WERI-Rb-1 (cell line): ENCODE results near the gene VDR.

Source experiments
- DNase-seq: peaks from one replicate; pipeline ENCODE4 v3.0.0-alpha.2; 2020
- H3K27ac ChIP-seq: fragments of 250-450 bp; sonication (Bioruptor Pico); 2 replicates; pipeline ENCODE4 v1.5.1; 2020; ENCODE audit warnings: mild to moderate bottlenecking, moderate library complexity
- H3K27me3 ChIP-seq: fragments of 250-450 bp; sonication (Bioruptor Pico); 2 replicates; pipeline ENCODE4 v1.5.1; 2021; ENCODE audit warnings: mild to moderate bottlenecking, low read depth, moderate library complexity; ENCODE audit not compliant: insufficient read depth, severe bottlenecking
- H3K36me3 ChIP-seq: fragments of 250-450 bp; sonication (Bioruptor Pico); 2 replicates; pipeline ENCODE4 v1.5.1; 2020; ENCODE audit warnings: mild to moderate bottlenecking, moderate library complexity
- H3K4me3 ChIP-seq: 2 replicates; pipeline ENCODE4 v1.5.1; 2011; ENCODE audit warnings: low read depth, mild to moderate bottlenecking, control low read depth, low read length
- H3K9me3 ChIP-seq: fragments of 250-450 bp; sonication (Bioruptor Pico); 2 replicates; pipeline ENCODE4 v1.5.1; 2021; ENCODE audit warnings: mild to moderate bottlenecking, moderate library complexity; ENCODE audit not compliant: severe bottlenecking
- TF ChIP-seq, protein P1 (sequence below): IDR thresholded peaks from 2 replicates; pipeline ENCODE4 v1.5.1; 2011; ENCODE audit warnings: low read depth, mild to moderate bottlenecking, control low read depth, inconsistent platforms, low read length

The VDR gene

GRCh38 chr12:47881051-47881450, 23.7 kb downstream of the VDR start:
- DNase-seq = no peak
- Histone ChIP-seq H3K9me3 (no peaks in the 10 kb centered on the region), H3K36me3 (no peaks in the 10 kb centered on the region), H3K27ac (no peak overlapping the region), H3K27me3 (no peaks in the 10 kb centered on the region), H3K4me3 (no peak overlapping the region)
- TF ChIP-seq, protein P1, sequence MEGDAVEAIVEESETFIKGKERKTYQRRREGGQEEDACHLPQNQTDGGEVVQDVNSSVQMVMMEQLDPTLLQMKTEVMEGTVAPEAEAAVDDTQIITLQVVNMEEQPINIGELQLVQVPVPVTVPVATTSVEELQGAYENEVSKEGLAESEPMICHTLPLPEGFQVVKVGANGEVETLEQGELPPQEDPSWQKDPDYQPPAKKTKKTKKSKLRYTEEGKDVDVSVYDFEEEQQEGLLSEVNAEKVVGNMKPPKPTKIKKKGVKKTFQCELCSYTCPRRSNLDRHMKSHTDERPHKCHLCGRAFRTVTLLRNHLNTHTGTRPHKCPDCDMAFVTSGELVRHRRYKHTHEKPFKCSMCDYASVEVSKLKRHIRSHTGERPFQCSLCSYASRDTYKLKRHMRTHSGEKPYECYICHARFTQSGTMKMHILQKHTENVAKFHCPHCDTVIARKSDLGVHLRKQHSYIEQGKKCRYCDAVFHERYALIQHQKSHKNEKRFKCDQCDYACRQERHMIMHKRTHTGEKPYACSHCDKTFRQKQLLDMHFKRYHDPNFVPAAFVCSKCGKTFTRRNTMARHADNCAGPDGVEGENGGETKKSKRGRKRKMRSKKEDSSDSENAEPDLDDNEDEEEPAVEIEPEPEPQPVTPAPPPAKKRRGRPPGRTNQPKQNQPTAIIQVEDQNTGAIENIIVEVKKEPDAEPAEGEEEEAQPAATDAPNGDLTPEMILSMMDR = no peak

DNA sequence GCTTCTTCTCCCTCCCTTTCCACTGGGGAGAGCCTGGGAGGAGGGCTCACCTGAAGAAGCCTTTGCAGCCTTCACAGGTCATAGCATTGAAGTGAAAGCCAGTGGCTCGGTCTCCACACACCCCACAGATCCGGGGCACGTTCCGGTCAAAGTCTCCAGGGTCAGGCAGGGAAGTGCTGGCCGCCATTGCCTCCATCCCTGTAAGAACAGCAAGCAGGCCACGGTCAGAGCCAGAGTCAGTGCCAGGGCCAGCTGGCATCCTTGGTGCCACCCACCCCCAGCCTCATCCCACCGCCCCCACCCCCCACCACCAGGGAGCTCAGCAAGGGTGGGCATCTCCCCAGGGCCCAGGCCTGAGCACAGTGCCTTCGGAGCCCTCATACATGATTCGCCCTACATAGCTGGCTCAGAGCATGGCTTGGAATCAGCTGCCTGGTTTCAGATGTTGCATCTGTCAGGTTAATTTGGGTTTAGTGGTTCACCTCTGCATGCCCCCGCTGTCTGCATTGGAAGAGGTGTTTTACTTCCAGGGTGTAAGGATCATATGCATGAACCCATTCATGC, 25.8 kb downstream of the VDR start:
- no peaks in the 10 kb centered on the region for H3K36me3 ChIP-seq
- no peaks in the 10 kb centered on the region for H3K9me3 ChIP-seq
- no peaks in the 10 kb centered on the region for H3K27me3 ChIP-seq
- no peak for DNase-seq
- H3K4me3 ChIP-seq = no peak overlapping the region
- H3K27ac ChIP-seq = no peak overlapping the region; the same call in 1 of the 2 replicates
- TF ChIP-seq, protein P1 = no peak

GRCh38 chr12:47878293-47878917, 26.4 kb downstream of the VDR start:
- no peak for DNase-seq

GRCh38 chr12:47877081-47877480, 27.7 kb downstream of the VDR start:
- no peak for DNase-seq
- Histone ChIP-seq H3K36me3 (no peaks in the 10 kb centered on the region), H3K9me3 (no peaks in the 10 kb centered on the region), H3K27ac (no peak overlapping the region), H3K4me3 (no peak overlapping the region), H3K27me3 (no peaks in the 10 kb centered on the region)
- TF ChIP-seq, protein P1 = no peak

More at GRCh38 chr12:47878293-47878917, 26.4 kb downstream of the VDR start:
- no peaks in the 10 kb centered on the region for H3K27me3 ChIP-seq
- no peak overlapping the region for H3K4me3 ChIP-seq
- H3K27ac ChIP-seq = no peak overlapping the region
- no peaks in the 10 kb centered on the region for H3K36me3 ChIP-seq
- no peaks in the 10 kb centered on the region for H3K9me3 ChIP-seq
- TF ChIP-seq, protein P1 = no peak

DNA sequence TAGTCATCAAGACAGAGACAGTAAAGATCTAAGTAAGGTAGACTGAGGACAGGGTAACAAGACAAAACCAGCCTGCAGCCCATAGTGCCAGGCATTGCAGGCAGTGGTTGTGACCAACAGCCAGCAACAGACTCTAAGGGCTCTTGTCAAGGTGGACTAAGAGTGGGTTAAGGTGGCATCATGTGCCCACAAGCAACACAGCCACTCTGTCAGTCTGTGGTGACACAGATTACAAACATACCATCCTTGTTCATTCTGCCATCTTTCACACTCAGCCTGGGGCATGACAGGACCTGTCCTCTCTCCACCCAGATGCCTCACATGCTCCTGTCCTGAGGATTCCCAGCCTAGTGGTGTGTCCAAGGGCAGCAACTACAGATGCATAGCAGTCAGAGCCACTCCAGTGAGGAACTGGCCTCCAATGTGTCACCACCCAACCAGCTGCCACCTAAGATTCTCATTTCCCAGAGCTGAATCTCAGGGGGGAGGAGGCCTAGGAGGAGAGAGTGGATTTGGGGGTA, 28.3 kb downstream of the VDR start:
- H3K36me3 ChIP-seq = no peaks in the 10 kb centered on the region
- no peaks in the 10 kb centered on the region for H3K9me3 ChIP-seq
- no peak overlapping the region for H3K4me3 ChIP-seq
- DNase-seq = no peak
- H3K27me3 ChIP-seq = no peaks in the 10 kb centered on the region
- H3K27ac ChIP-seq = no peak overlapping the region
- TF ChIP-seq, protein P1 = no peak
